ENCODE data around the gene PDE3A.

Gene PDE3A

DNA sequence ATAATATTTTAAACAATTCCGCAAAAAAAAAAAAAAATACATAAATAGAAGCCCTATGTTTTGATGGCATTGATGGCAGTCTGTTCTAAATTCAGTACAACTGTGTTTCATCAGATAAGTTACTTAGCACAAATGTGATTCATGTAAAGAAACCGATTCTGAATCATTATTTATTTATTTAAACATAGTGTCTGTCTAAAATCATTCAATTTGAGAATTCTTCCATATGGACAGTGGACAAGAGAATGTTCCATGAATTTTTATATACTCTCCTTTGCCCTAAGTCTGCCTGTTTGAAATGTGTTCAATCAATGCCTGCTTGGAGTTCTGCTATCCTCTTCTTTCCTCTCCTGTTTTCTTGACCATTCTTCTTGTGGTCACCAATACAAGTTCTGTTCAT lies 126.5 kb downstream of the PDE3A start:
- TF ChIP-seq, protein P1, sequence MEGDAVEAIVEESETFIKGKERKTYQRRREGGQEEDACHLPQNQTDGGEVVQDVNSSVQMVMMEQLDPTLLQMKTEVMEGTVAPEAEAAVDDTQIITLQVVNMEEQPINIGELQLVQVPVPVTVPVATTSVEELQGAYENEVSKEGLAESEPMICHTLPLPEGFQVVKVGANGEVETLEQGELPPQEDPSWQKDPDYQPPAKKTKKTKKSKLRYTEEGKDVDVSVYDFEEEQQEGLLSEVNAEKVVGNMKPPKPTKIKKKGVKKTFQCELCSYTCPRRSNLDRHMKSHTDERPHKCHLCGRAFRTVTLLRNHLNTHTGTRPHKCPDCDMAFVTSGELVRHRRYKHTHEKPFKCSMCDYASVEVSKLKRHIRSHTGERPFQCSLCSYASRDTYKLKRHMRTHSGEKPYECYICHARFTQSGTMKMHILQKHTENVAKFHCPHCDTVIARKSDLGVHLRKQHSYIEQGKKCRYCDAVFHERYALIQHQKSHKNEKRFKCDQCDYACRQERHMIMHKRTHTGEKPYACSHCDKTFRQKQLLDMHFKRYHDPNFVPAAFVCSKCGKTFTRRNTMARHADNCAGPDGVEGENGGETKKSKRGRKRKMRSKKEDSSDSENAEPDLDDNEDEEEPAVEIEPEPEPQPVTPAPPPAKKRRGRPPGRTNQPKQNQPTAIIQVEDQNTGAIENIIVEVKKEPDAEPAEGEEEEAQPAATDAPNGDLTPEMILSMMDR (IDR thresholded peaks at IDR 0.05; ENCODE audit: borderline replicate concordance, control extremely low read depth, extremely low read depth, insufficient read depth, missing control alignments), result no peak
- DNase-seq (ENCODE audit: low spot score), result no peak
- in situ Hi-C loops (cut with MboI; ENCODE audit: low sequenced_read_pairs, unreplicated experiment), result no loop called here

DNA sequence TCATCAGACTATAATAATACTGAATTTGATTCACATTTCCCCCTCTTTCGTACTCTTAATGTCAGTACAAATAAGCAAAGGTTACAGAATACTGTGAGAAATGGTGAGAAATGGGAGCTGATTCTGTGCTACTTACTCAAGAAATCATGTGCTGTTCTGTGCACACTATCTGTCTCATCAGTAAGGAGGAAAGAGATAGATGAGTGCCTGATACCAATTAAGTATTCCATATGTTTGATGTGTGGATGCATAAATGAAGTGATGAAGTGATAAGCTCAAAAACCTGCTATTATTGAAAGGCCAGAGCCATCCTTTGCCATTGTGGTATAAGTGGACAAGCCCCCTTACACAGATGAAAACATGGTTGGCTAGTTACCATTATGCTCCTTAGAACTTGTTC lies 127.7 kb downstream of the PDE3A start:
- DNase-seq (ENCODE audit: low spot score), result no peak
- TF ChIP-seq, protein P1 (IDR thresholded peaks at IDR 0.05; ENCODE audit: borderline replicate concordance, control extremely low read depth, extremely low read depth, insufficient read depth, missing control alignments), result no peak
- in situ Hi-C loops (cut with MboI; ENCODE audit: low sequenced_read_pairs, unreplicated experiment), result no loop called here

DNA sequence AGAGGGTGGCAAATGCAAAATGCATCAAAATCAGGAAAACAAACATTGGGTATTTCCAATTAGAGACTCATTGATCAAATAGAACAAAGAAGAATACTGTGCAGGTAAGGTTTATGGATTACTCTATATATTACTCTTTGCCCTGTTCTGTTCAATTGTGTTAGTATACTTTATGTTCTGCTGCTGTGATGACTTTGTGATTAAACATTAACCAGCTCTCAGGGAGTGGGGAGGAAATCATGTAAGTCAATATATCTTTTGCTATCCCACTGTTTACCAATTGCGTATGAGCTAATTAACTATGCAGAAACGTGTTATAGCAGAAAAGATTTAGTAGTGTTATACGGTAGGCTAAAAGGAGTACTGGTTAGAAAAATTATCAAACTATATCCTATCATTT lies 129.4 kb downstream of the PDE3A start:
- TF ChIP-seq, protein P1 (IDR thresholded peaks at IDR 0.05; ENCODE audit: borderline replicate concordance, control extremely low read depth, extremely low read depth, insufficient read depth, missing control alignments), result no peak

DNA sequence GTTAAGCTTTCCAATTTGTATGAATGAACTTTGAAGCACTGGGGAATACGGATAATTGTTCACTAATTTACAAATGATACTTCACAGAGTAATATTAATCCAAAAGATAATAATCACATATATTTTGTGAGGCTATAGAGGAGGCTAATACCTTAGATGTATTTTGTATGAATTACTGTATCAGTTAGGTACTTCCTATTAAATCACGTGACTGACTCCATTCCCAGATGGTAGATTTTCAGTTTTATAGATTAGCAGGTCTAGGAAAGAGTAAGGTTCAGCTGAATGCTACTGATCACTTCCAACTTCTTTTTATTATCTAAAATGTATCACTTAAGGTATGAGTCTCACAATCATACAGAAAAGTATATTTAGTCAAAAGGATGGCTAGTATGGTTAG lies 133.6 kb downstream of the PDE3A start:
- TF ChIP-seq, protein P1 (IDR thresholded peaks at IDR 0.05; ENCODE audit: borderline replicate concordance, control extremely low read depth, extremely low read depth, insufficient read depth, missing control alignments), result no peak
- in situ Hi-C loops (cut with MboI; ENCODE audit: low sequenced_read_pairs, unreplicated experiment), result no loop called here
- no peak for DNase-seq (ENCODE audit: low spot score)

More for the DNA sequence above, 129.4 kb downstream of the PDE3A start:
- DNase-seq (ENCODE audit: low spot score), result no peak
- in situ Hi-C loops (cut with MboI; ENCODE audit: low sequenced_read_pairs, unreplicated experiment), result no loop called here

DNA sequence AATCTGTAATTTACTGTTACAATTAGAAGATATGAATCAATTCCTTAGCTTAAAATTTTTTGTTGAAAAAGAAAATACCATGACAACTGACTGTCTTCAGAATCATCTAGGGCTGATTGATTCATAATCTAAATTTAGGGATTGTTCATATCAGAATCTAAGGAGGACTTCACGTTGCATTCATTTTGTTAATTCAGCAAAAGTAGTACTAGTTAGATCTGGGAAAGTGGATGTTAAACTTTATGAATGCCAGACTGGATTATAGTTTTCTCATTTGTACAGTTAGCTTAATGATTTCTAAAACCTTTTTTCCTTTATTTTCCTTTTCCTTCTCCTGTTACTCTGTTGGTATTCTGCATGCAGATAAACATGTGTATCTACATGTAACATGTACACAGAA lies 135.5 kb downstream of the PDE3A start:
- no peak for DNase-seq (ENCODE audit: low spot score)
- TF ChIP-seq, protein P1 (IDR thresholded peaks at IDR 0.05; ENCODE audit: borderline replicate concordance, control extremely low read depth, extremely low read depth, insufficient read depth, missing control alignments), result no peak
- in situ Hi-C loops (cut with MboI; ENCODE audit: low sequenced_read_pairs, unreplicated experiment), result no loop called here

DNA sequence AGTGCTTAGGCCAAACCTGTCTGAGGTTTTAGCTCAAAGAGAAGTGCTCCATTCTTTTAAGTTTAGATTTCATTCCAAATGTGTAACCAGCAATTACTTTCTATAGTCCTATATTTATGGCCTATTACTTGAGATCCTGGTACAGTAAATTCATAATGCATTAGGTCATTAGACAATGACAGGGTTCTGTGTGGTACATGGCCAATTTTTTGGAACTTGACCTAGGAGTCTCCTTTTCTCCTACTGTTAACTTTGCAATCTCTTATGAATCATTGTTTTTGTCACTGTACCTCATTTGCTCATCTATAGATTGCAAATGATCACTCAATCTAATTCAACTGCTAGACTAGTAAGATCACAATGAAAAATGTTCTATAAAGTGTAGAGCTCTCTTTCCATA lies 136.7 kb downstream of the PDE3A start:
- TF ChIP-seq, protein P1 (IDR thresholded peaks at IDR 0.05; ENCODE audit: borderline replicate concordance, control extremely low read depth, extremely low read depth, insufficient read depth, missing control alignments), result no peak
- in situ Hi-C loops (cut with MboI; ENCODE audit: low sequenced_read_pairs, unreplicated experiment), result no loop called here
- no peak for DNase-seq (ENCODE audit: low spot score)

DNA sequence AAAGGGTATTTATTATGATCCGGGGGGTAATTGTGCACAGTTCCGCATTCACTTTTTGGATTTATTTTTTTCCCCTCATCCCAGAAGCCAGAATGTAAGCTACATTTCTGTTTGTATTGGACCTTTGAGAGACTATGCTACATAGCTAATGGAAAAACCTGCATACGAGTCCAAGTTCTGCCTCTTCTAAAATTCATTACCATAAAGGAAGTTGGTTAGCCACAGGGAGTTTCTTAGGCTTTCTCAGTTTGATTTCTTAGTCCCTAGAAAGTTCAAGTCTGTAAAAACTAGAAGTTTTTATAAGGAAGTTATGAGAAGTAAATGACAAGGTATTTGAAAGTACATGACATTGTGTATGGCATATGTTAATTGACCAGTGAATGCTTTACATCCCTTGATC lies 138.7 kb downstream of the PDE3A start:
- TF ChIP-seq, protein P1 (IDR thresholded peaks at IDR 0.05; ENCODE audit: borderline replicate concordance, control extremely low read depth, extremely low read depth, insufficient read depth, missing control alignments), result no peak
- no peak for DNase-seq (ENCODE audit: low spot score)

More for the DNA sequence above, 138.7 kb downstream of the PDE3A start:
- in situ Hi-C loops (cut with MboI; ENCODE audit: low sequenced_read_pairs, unreplicated experiment), result no loop called here

Measured in GM13976 (cell line).